ACHN (cell line): ENCODE results near the gene PRPF18.
"Not testable (repeated sequence)": the region's sequence is repeated elsewhere in the genome, so short reads cannot be mapped to it uniquely, and the experiment has no call there.

Experiments
- DNase-seq: peaks from one replicate; pipeline ENCODE4 v3.0.0-alpha.2; 2015
- in situ Hi-C: cut with HindIII; loops from 2 replicates; pipeline ENCODE4 v1.10.0; 2017; ENCODE audit warnings: low sequenced_read_pairs, low pct_ligation_motif_present, low pct_unique_long_range_greater_than_20kb

PRPF18 gene

GRCh38 chr10:13586676-13587355 lies at the start of gene PRPF18:
PRPF18 (plus strand) TSS chr10:13586965; CDS start chr10:13587087, 122 bp downstream.
- DNase-seq, result peak; percentile 88
- in situ Hi-C loops, result no loop called here

GRCh38 chr10:13537985-13538384 lies 48.8 kb upstream of the PRPF18 start:
- DNase-seq, in situ Hi-C loops: not testable (repeated sequence)

GRCh38 chr10:13542533-13542932 lies 44.2 kb upstream of the PRPF18 start:
- no peak for DNase-seq
- in situ Hi-C loops, result no loop called here

GRCh38 chr10:13550802-13551201 lies 36.0 kb upstream of the PRPF18 start:
- no peak for DNase-seq
- in situ Hi-C loops, result no loop called here

- in situ Hi-C loops, result no loop called here
- no peak for DNase-seq
Measured at GRCh38 chr10:13555884-13556510, 30.8 kb upstream of the PRPF18 start.

- in situ Hi-C loops, result no loop called here
- no peak for DNase-seq
Measured at GRCh38 chr10:13559124-13559700, 27.6 kb upstream of the PRPF18 start.

GRCh38 chr10:13560597-13560996 lies 26.2 kb upstream of the PRPF18 start:
- peak; percentile 95 for DNase-seq
- in situ Hi-C loops, result no loop called here

GRCh38 chr10:13563481-13564445 lies 23.0 kb upstream of the PRPF18 start:
- DNase-seq, result peak; percentile 96
- in situ Hi-C loops, result no loop called here

GRCh38 chr10:13564576-13564975 lies 22.2 kb upstream of the PRPF18 start:
- in situ Hi-C loops, result no loop called here

GRCh38 chr10:13567030-13567429 lies 19.7 kb upstream of the PRPF18 start:
- in situ Hi-C loops, result no loop called here
- no peak for DNase-seq

More at GRCh38 chr10:13564576-13564975, 22.2 kb upstream of the PRPF18 start:
- no peak for DNase-seq

GRCh38 chr10:13571541-13571940 lies 15.2 kb upstream of the PRPF18 start:
- in situ Hi-C loops, result no loop called here
- no peak for DNase-seq

- no peak for DNase-seq
- in situ Hi-C loops, result no loop called here
Measured at GRCh38 chr10:13573960-13574359, 12.8 kb upstream of the PRPF18 start.

GRCh38 chr10:13585195-13585751 lies 1.5 kb upstream of the PRPF18 start:
- no peak for DNase-seq
- in situ Hi-C loops, result no loop called here

GRCh38 chr10:13585943-13586342 lies 822 bp upstream of the PRPF18 start:
- in situ Hi-C loops, result no loop called here
- no peak for DNase-seq

- no peak for DNase-seq
- in situ Hi-C loops, result no loop called here
Measured at GRCh38 chr10:13587391-13587790, 626 bp downstream of the PRPF18 start.

GRCh38 chr10:13589316-13589715 lies 2.6 kb downstream of the PRPF18 start:
- peak; percentile 2 for DNase-seq
- in situ Hi-C loops, result no loop called here

GRCh38 chr10:13590886-13591285 lies 4.1 kb downstream of the PRPF18 start:
- no peak for DNase-seq
- in situ Hi-C loops, result no loop called here

- DNase-seq, result no peak
- in situ Hi-C loops, result no loop called here
Measured at GRCh38 chr10:13592306-13592705, 5.5 kb downstream of the PRPF18 start.

GRCh38 chr10:13593535-13593934 lies 6.8 kb downstream of the PRPF18 start:
- in situ Hi-C loops, result no loop called here
- DNase-seq, result no peak
